ENCODE data around the gene HOXA5. TPM values are rescaled to one million over a fixed set of nuclear protein-coding genes. Genes with fewer than 3 reads are reported as not detected.

HOXA5 gene
- total and polyA plus RNA-seq, 2 donors (not counting 3 experiments of a cell fraction or from before 2014, with no cell fraction given): 18.6 to 18.8 TPM

GRCh38 chr7:27101957-27102580, 41.4 kb downstream of the HOXA5 start:
- dilution Hi-C loops (cut with MboI; ENCODE audit: extremely low pct_ligation_motif_present, low sequenced_read_pairs) (no loop called here), intact Hi-C loops (cut with micrococcal nuclease) (loop anchor here (1.0 to 5.0 kb wide), 3 partner anchors 16 to 730 kb away; partner anchors contain the start of gene HOXA9)
- peak overlapping the region; percentile 35 to 92 (median 45) for H3K4me3 ChIP-seq (replicated peaks in 1 of 3; ENCODE audit: insufficient read depth in 1 of 3, low read depth in 1 of 3, low read length in 3 of 3)
- FAIRE-seq (no peak), DNase-seq (ENCODE audit: low read depth, low spot score) (no peak)
- H3K9me3 ChIP-seq (replicated peaks; ENCODE audit: control insufficient read depth, insufficient read depth, low read length): no peaks in the 10 kb centered on the region
- peaks cover 92% of the 10 kb centered on the region for H3K79me2 ChIP-seq (ENCODE audit: control insufficient read depth, insufficient read depth, low read length)
- peaks cover 87% of the 10 kb centered on the region for H3K4me1 ChIP-seq (ENCODE audit: control insufficient read depth, extremely low read depth, insufficient read depth, low read length)
- H3K9me1 ChIP-seq (replicated peaks; ENCODE audit: control insufficient read depth, extremely low read depth, insufficient read depth, low read length): no peaks in the 10 kb centered on the region
- H3K4me2 ChIP-seq (ENCODE audit: insufficient read depth, low read length): peak overlapping the region; percentile 74
- BruUV-seq (replicated peaks): no TSS peak
- H3K27ac ChIP-seq (ENCODE audit: insufficient read depth, low read depth, low read length): peak overlapping the region; percentile 93
- H4K20me1 ChIP-seq (replicated peaks; ENCODE audit: control insufficient read depth, extremely low read depth, insufficient read depth, low read length): no peaks in the 10 kb centered on the region
- POLR2A ChIA-PET: no interaction called here
- H3K36me3 ChIP-seq (ENCODE audit: control insufficient read depth in 2 of 2, extremely low read depth in 1 of 2, insufficient read depth in 2 of 2, low read length in 2 of 2): peaks cover 0 to 3% of the 10 kb centered on the region in 2 experiments
- H2AFZ ChIP-seq (ENCODE audit: low read depth, low read length): no peak overlapping the region
- CTCF ChIA-PET: interaction anchor here (6.5 to 9.6 kb wide), 2 partner anchors 13 to 246 kb away, joined by 62 to 124 read pairs; no protein-coding TSS in a partner anchor
- H3K9ac ChIP-seq (replicated peaks; ENCODE audit: extremely low read depth, insufficient read depth, low read length): peak overlapping the region; percentile 71
- no peak for TF ChIP-seq EZH2 (IDR thresholded peaks at IDR 0.05; ENCODE audit: borderline replicate concordance, low read depth, low read length, severe bottlenecking)
- no peak for TF ChIP-seq MYC (IDR thresholded peaks at IDR 0.05; ENCODE audit: low read depth, low read length)
- TF ChIP-seq CTCF (IDR thresholded peaks at IDR 0.05; ENCODE audit: extremely low read depth in 1 of 2, insufficient read depth in 1 of 2, low read depth in 1 of 2, low read length in 2 of 2): no peak
- TF ChIP-seq JUN (IDR thresholded peaks at IDR 0.05; ENCODE audit: borderline replicate concordance, insufficient read depth, insufficient read length, low read depth): no peak
- no peak for TF ChIP-seq MAX (IDR thresholded peaks at IDR 0.05; ENCODE audit: insufficient read depth, insufficient read length)
- no peak for TF ChIP-seq FOS (IDR thresholded peaks at IDR 0.05; ENCODE audit: borderline replicate concordance, insufficient read depth, low read length)
- TF ChIP-seq GATA2 (IDR thresholded peaks at IDR 0.05; ENCODE audit: insufficient read depth, insufficient read length, low read depth, low read length): no peak
- H3K27me3 ChIP-seq (ENCODE audit: control insufficient read depth in 2 of 2, insufficient read depth in 2 of 2, low read length in 2 of 2): no peaks in the 10 kb centered on the region
